Activated naive CD4-positive, alpha-beta T cell treated with Interleukin-2 at 50 U/mL for 16 hours (primary cell): Measurements from ENCODE around the gene TBC1D3B.
"Not testable (repeated sequence)": the region's sequence is repeated elsewhere in the genome, so short reads cannot be mapped to it uniquely, and the experiment has no call there.

ENCODE experiments used
- DNase-seq: peaks from one replicate; pipeline ENCODE4 v3.0.0-alpha.2; 2020

The TBC1D3B gene

GRCh38 chr17:36127199-36127893 lies 49.1 kb downstream of the TBC1D3B start:
- no peak for DNase-seq

GRCh38 chr17:36124879-36125824 lies 51.3 kb downstream of the TBC1D3B start:
- DNase-seq, result no peak

DNA sequence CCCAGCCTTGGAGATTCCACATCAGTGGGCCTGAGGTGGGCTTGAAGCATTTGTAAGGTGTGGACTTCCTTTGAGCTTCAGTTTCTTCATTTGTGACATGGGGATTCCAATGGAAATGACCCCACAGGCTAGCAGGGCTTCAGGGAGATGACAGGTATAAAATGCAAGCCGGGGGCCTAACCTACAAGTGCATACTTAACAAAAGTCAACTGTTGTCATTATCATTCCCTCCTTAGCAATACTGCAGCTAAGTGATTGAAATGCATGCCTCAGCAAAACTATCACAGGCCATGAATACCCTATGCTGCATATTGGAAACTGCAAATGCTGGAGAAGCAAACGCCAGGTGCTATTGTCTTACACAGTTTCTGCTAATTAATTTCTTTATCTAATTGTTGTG lies 53.0 kb downstream of the TBC1D3B start:
- DNase-seq, result no peak

DNA sequence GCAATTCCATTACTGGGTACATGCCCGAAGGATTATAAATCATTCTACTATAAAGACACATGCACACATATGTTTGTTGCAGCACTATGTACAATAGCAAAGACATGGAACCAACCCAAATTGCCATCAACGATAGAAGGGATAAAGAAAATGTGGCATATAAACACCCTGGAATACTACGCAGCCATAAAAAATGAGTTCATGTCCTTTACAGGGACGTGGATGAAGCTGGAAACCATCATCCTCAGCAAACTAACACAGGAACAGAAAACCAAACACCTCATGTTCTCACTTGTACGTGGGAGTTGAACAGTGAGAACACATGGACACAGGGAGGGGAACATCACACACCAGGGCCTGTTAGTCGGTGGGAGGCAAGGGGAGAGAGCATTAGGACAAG lies 55.3 kb downstream of the TBC1D3B start:
- DNase-seq, result not testable (repeated sequence)

GRCh38 chr17:36120221-36120620 lies 56.2 kb downstream of the TBC1D3B start:
- DNase-seq, result no peak

- DNase-seq, result no peak
Measured at GRCh38 chr17:36118477-36119353, 57.7 kb downstream of the TBC1D3B start.

DNA sequence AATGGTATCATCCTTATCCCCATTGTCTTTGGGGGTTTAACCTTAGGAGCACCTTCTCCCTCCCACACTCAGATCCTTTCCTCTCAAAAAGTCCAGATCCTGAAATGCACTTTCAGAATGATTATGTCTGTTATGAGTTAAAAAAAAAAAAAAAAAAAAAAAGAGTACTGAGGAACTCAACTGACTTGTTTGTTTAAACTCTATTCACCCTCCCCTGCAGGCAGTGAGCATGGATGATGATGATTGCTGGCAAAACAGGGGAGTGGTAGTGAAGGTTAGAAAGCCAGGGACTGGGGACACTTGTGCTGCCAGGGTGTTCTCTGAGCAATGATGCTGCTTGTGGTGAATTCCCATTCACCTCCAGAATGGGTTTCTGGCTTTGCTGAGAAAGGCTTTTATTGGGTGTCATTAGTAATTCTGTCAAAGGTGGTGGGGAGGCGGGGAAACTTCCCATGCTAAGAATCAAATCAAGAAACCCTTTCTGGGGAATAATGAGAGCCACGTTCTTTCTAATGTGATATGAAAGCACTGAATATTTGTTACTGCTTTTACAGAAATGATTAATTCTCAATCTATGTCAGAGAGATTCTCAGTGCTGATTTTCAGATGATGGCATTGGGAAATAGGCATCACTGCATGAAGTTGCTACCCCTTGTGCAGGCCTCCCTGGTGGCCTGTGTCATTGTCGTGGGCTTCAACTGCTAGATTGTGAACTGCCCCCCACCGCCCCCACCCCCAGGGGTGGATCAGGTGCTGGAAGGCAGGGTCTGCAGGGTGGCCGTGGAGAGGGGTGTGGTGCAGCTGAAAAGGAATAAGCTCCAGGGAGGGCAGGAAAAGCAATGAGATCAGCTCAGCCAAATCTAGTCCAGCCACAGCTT lies 58.7 kb downstream of the TBC1D3B start:
- DNase-seq, result peak; percentile 47
